Tibial artery (tissue), 4 donors: ENCODE measurements around the gene MPV17L2.

Experiments
- DNase-seq, 2 donors: peaks; one replicate each; pipeline ENCODE4 v3.0.0-alpha.2; 2019
- H3K27ac ChIP-seq, 2 donors: fragments of 200-600 bp; sonication (generic) in 1 of 2; 1 replicate in 1 of 2; 2 replicates in 1 of 2; pipeline ENCODE4 v1.5.1; 2018 to 2019; ENCODE audit warnings: mild to moderate bottlenecking in 1 of 2
- H3K27me3 ChIP-seq, 2 donors: fragments of 200-600 bp; sonication (generic) in 1 of 2; one replicate each; pipeline versions ENCODE4 v1.5.1 to v1.6.0; 2016 to 2019
- H3K36me3 ChIP-seq, 3 donors: fragments of 200-600 bp; sonication (generic) in 2 of 3; one replicate each; pipeline ENCODE4 v1.5.1; 2016 to 2019; ENCODE audit warnings: mild to moderate bottlenecking in 2 of 3
- H3K4me1 ChIP-seq, 4 donors: fragments of 200-600 bp; sonication (generic) in 2 of 4; 1 replicate in 3 of 4; 2 replicates in 1 of 4; pipeline ENCODE4 v1.5.1; 2016 to 2019
- H3K4me3 ChIP-seq, 2 donors: fragments of 200-600 bp; sonication (generic) in 1 of 2; 1 replicate in 1 of 2; 2 replicates in 1 of 2; pipeline ENCODE4 v1.5.1; 2018 to 2019; ENCODE audit warnings: mild to moderate bottlenecking in 2 of 2
- H3K9me3 ChIP-seq, 3 donors: fragments of 200-600 bp; sonication (generic) in 1 of 3; one replicate each; pipeline ENCODE4 v1.5.1; 2016 to 2019
- intact Hi-C: fragments of 100-400 bp; cut with DNase I; formaldehyde crosslinking; loops from one replicate; pipeline ENCODE4 v1.15.0; 2023; ENCODE audit warnings: low total_unique reads
- TF ChIP-seq, protein P1 (sequence below), 2 experiments: fragments of 200-600 bp in 1 of 2; fragments of 450-650 bp in 1 of 2; IDR thresholded peaks; one replicate each; pipeline ENCODE4 v1.5.1; 2017 to 2019; ENCODE audit warnings: antibody characterized with exemption in 2 of 2, mild to moderate bottlenecking in 1 of 2, moderate library complexity in 1 of 2

The MPV17L2 gene

DNA sequence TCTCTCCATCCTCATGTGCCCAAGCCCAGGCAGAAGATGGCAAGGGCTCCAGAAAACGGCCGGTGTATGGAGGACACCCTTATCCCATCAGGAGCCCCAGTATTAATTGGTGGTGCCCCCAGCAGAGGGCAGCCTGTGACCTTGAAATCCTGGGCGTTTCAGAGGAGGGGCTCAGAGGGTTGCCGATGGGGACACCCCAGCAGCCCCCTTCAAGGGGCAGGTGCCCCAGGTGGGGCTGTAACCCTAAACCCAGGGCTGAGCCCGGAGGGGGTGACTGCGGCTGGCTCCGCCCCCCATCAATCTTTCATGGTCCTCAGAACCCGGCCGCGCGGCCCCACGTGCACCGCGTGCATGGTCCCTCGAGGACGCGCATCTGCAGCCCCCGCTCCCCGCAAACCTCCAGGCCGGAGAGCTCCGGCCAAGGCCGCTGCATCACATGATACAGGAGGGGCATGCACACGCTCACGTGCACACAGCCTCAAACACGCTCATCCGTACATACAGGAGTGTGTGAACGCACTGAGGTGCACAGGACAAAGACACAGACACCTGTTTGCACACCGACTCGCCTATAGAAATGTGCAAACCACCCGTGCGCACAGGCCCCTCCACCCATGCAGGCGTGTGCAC is 9.9 kb downstream of the MPV17L2 start:
- intact Hi-C loops: no loop called here
- no peak for DNase-seq
- TF ChIP-seq, protein P1, sequence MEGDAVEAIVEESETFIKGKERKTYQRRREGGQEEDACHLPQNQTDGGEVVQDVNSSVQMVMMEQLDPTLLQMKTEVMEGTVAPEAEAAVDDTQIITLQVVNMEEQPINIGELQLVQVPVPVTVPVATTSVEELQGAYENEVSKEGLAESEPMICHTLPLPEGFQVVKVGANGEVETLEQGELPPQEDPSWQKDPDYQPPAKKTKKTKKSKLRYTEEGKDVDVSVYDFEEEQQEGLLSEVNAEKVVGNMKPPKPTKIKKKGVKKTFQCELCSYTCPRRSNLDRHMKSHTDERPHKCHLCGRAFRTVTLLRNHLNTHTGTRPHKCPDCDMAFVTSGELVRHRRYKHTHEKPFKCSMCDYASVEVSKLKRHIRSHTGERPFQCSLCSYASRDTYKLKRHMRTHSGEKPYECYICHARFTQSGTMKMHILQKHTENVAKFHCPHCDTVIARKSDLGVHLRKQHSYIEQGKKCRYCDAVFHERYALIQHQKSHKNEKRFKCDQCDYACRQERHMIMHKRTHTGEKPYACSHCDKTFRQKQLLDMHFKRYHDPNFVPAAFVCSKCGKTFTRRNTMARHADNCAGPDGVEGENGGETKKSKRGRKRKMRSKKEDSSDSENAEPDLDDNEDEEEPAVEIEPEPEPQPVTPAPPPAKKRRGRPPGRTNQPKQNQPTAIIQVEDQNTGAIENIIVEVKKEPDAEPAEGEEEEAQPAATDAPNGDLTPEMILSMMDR (IDR thresholded peaks at IDR 0.05): peak in 1 of 2 experiments; percentile 19

DNA sequence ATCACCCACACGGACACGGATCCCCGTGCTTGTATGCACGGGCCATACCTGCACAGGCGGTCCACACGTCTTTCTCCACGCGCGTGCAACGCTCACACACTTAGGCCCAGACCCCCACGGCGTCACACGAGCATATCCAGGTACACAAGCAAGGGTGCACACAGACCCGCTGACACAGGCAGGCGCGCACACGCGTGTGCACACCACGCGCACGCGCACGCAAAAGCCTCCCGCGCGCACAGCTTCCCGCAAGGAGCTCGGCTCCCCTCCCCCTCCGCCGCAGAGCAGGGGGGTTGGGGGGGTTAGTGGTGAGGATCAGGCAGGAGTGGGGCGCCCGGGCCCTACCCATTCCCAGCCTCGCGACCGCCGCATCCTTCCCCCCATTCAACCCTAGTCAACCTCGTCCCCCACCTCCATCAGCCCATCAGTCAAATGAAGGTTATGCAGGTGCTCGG is 10.4 kb downstream of the MPV17L2 start:
- Histone ChIP-seq H3K27me3 (peaks cover 0 to 4% of the 10 kb centered on the region in 2 donors), H3K9me3 (no peaks in the 10 kb centered on the region), H3K4me3 (peak overlapping the region; percentile 68 to 83), H3K36me3 (peaks cover 0 to 20% (median 7%) of the 10 kb centered on the region in 3 donors), H3K27ac (peak overlapping the region; percentile 38 to 67), H3K4me1 (peaks cover 0 to 22% (median 14%) of the 10 kb centered on the region in 4 donors)
- TF ChIP-seq, protein P1 (IDR thresholded peaks at IDR 0.05): no peak
- peak in 1 of 2 donors; percentile 36 for DNase-seq
- intact Hi-C loops: no loop called here

More for the DNA sequence above, 9.9 kb downstream of the MPV17L2 start:
- Histone ChIP-seq H3K36me3 (peaks cover 0 to 25% (median 13%) of the 10 kb centered on the region in 3 donors), H3K27me3 (no peaks in the 10 kb centered on the region), H3K4me3 (peak overlapping the region; percentile 68 to 83), H3K9me3 (no peaks in the 10 kb centered on the region), H3K27ac (no peak overlapping the region), H3K4me1 (peaks cover 0 to 22% (median 14%) of the 10 kb centered on the region in 4 donors)

DNA sequence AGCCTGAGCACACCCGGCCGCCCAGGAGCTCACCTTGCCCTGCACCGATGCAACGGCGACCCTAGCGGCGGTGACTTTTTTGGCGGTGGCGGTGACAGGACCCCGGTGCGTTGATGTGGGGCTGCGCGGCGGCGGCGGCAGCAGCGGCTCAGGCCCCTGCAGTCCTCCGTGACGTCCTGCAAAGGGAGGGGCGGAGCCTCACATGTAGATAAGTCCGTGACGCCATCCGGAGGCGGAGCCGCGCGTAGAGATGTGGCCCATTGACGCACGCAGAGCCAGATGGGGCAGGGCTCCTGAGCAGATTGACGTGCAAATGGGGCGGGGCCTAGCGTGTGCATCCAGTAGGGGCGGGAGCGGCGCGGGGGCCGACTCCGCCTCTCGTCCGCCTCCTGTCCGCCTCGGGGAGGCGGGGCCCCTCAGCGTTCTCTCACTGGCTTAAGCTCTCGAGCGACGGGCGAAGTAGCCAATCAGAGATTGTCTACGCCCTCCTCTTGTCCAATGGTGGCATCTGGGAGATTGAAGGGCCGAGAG is 10.9 kb downstream of the MPV17L2 start, which contains the start of gene RAB3A:
Gene RAB3A, minus strand, starts transcription at position 180 of the 531 bp plus-strand sequence. CDS start 1,302 bp downstream, outside the sequence.
- TF ChIP-seq, protein P1 (IDR thresholded peaks at IDR 0.05): peak in 1 of 2 experiments; percentile 20
- Histone ChIP-seq H3K9me3 (no peaks in the 10 kb centered on the region), H3K36me3 (peaks cover 0 to 15% (median 2%) of the 10 kb centered on the region in 3 donors), H3K27ac (peak within 1 kb of the TSS; percentile 88 to 92), H3K27me3 (peaks cover 0 to 4% of the 10 kb centered on the region in 2 donors), H3K4me1 (peaks cover 0 to 22% (median 14%) of the 10 kb centered on the region in 4 donors), H3K4me3 (peak within 1 kb of the TSS; percentile 72 to 83)
- peak; percentile 100 for DNase-seq
- intact Hi-C loops: no loop called here

DNA sequence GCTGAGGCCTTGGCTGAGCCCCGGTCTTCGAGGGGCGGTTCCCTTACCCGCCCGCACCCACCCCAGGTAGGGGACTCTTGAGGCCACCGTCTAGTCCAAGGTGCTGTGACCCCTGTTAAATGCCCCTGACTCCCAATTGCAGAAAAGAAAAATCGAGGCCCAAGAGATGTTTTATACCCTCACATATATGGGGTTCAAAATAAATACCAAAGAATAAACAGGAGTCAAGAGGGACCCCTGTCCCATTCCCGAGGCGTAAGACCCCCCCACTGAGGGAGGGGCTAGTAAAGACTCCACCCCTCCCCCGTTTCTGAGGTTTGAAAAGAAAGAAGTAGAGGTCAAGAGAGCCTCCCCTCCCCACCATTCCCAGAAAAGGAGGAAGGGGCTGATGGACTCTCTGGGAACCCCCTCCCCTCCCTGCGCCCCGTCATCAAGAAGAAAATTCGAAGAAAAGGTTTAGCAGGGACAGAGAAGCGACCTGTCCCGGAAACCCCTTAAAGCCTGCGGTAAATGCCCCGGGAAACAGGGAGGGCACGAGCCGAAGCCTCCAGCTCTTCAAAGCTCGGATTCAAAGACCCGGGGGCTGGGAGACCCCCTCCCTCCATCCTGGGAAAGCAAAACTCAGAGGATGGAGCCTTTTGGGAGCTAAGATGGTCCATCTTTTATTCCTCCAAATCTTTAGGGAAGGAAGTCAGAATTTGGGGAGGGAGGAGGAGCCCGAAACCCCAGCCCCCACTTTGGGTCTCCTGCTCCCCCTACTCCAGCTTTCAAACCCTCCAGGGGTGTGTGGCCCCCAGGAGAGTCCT is 11.6 kb downstream of the MPV17L2 start:
- peaks cover 0 to 8% (median 0%) of the 10 kb centered on the region in 3 donors for H3K36me3 ChIP-seq
- DNase-seq: peak in 1 of 2 donors; percentile 67
- intact Hi-C loops: loop anchor here (5.0 kb wide), 1 partner anchor 118 kb away; the partner anchor contains the start of gene LSM4

More for the DNA sequence above, 11.6 kb downstream of the MPV17L2 start:
- TF ChIP-seq, protein P1 (IDR thresholded peaks at IDR 0.05): no peak
- peak overlapping the region; percentile 88 to 92 for H3K27ac ChIP-seq
- H3K4me1 ChIP-seq: peaks cover 0 to 22% (median 14%) of the 10 kb centered on the region in 4 donors
- peaks cover 0 to 4% of the 10 kb centered on the region in 2 donors for H3K27me3 ChIP-seq
- H3K9me3 ChIP-seq: no peaks in the 10 kb centered on the region
- peak overlapping the region; percentile 51 to 72 for H3K4me3 ChIP-seq
